ENCODE measurements around the gene TNFRSF6B.

The TNFRSF6B gene

GRCh38 chr20:63691711-63692435 lies 4.6 kb upstream of the TNFRSF6B start:
- TF ChIP-seq CTCF (conservative IDR thresholded peaks at IDR 0.05; ENCODE audit: low read length): no peak
- DNase-seq (ENCODE audit: low read depth): no peak
- no peak overlapping the region for H3K4me3 ChIP-seq (ENCODE audit: low read length)

GRCh38 chr20:63692436-63693082 lies 3.9 kb upstream of the TNFRSF6B start:
- H3K4me3 ChIP-seq (ENCODE audit: low read length): no peak overlapping the region
- TF ChIP-seq CTCF (conservative IDR thresholded peaks at IDR 0.05; ENCODE audit: low read length): peak; percentile 39
- DNase-seq (ENCODE audit: low read depth): peak; percentile 44

GRCh38 chr20:63693083-63693732 lies 3.2 kb upstream of the TNFRSF6B start:
- TF ChIP-seq CTCF (conservative IDR thresholded peaks at IDR 0.05; ENCODE audit: low read length): no peak
- no peak for DNase-seq (ENCODE audit: low read depth)
- H3K4me3 ChIP-seq (ENCODE audit: low read length): no peak overlapping the region

GRCh38 chr20:63693733-63694583 lies 2.5 kb upstream of the TNFRSF6B start:
- no peak for TF ChIP-seq CTCF (conservative IDR thresholded peaks at IDR 0.05; ENCODE audit: low read length)
- DNase-seq (ENCODE audit: low read depth): no peak
- no peak overlapping the region for H3K4me3 ChIP-seq (ENCODE audit: low read length)

- no peak for DNase-seq (ENCODE audit: low read depth)
- H3K4me3 ChIP-seq (ENCODE audit: low read length): no peak overlapping the region
- TF ChIP-seq CTCF (conservative IDR thresholded peaks at IDR 0.05; ENCODE audit: low read length): no peak
These were observed 1.6 kb upstream of the TNFRSF6B start for GRCh38 chr20:63694584-63695423.
